ENCODE results near the gene G3BP2.

Gene G3BP2

DNA sequence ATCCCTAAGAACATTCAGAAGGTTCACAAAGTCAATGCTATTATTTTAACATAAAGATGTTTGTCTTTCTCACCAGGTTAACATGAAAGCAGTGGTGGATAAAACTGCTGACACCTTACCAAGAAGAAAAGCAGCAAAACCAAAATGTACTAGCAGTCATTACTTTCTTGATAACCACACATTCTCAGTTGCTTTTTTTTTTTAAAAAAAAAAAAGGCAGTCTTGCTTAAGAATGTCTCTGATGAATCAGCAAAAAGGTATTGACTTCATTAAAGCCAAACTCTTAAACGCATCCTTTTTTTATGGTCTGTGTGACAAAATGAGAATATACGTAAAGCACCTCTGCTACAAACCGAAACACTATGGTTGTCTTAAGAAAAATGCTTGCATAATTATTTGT is 74.8 kb downstream of the G3BP2 start:
- Histone ChIP-seq H3K36me3 (ENCODE audit: insufficient read depth, low read length) (no peaks in the 10 kb centered on the region), H3K9me3 (ENCODE audit: insufficient read depth, low read length, severe bottlenecking) (no peaks in the 10 kb centered on the region), H3K27ac (ENCODE audit: low read length) (no peak overlapping the region), H3K27me3 (ENCODE audit: insufficient read depth, low read length, poor library complexity) (no peaks in the 10 kb centered on the region), H3K4me2 (ENCODE audit: insufficient read depth, low read length) (no peak overlapping the region), H4K20me1 (ENCODE audit: insufficient read depth, low read length) (no peaks in the 10 kb centered on the region), H3K79me2 (ENCODE audit: insufficient read depth, low read length) (no peaks in the 10 kb centered on the region), H3K9ac (ENCODE audit: low read depth, low read length) (no peak overlapping the region), H2AFZ (ENCODE audit: low read depth, low read length) (no peak overlapping the region), H3K4me3 (ENCODE audit: low read depth in 1 of 2, low read length in 2 of 2) (no peak overlapping the region), H3K4me1 (ENCODE audit: insufficient read depth, low read length) (no peaks in the 10 kb centered on the region)
- TF ChIP-seq EZH2 (IDR thresholded peaks at IDR 0.05; ENCODE audit: borderline replicate concordance, low read depth, low read length, severe bottlenecking), result no peak
- TF ChIP-seq, protein P1, sequence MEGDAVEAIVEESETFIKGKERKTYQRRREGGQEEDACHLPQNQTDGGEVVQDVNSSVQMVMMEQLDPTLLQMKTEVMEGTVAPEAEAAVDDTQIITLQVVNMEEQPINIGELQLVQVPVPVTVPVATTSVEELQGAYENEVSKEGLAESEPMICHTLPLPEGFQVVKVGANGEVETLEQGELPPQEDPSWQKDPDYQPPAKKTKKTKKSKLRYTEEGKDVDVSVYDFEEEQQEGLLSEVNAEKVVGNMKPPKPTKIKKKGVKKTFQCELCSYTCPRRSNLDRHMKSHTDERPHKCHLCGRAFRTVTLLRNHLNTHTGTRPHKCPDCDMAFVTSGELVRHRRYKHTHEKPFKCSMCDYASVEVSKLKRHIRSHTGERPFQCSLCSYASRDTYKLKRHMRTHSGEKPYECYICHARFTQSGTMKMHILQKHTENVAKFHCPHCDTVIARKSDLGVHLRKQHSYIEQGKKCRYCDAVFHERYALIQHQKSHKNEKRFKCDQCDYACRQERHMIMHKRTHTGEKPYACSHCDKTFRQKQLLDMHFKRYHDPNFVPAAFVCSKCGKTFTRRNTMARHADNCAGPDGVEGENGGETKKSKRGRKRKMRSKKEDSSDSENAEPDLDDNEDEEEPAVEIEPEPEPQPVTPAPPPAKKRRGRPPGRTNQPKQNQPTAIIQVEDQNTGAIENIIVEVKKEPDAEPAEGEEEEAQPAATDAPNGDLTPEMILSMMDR (IDR thresholded peaks at IDR 0.05; ENCODE audit: borderline replicate concordance, extremely low read depth, low read length, poor library complexity, severe bottlenecking), result no peak
- DNase-seq, result no peak
- ATAC-seq (ENCODE audit: insufficient read depth, low read depth), result no peak

DNA sequence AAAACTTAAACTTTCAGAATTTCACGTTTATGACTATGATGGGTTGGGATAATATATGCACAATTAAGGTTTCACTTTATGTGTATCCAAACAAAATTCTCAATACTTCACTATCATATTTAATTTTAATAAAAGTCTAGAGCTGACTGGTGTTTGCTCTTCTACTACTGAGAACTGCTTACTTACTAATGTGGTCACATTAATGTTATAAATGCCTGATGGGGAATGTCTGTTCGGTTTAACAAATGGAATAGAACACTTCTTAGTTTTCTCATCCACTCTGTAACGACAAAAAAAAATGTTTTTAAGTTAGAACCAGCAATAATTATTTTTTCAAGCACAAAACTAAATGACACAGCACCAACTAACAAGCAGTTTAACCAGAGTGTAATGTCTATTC is 77.2 kb downstream of the G3BP2 start:
- Histone ChIP-seq H3K36me3 (ENCODE audit: insufficient read depth, low read length) (no peaks in the 10 kb centered on the region), H3K4me2 (ENCODE audit: insufficient read depth, low read length) (no peak overlapping the region), H3K27ac (ENCODE audit: low read length) (no peak overlapping the region), H4K20me1 (ENCODE audit: insufficient read depth, low read length) (no peaks in the 10 kb centered on the region), H2AFZ (ENCODE audit: low read depth, low read length) (no peak overlapping the region), H3K79me2 (ENCODE audit: insufficient read depth, low read length) (no peaks in the 10 kb centered on the region), H3K27me3 (ENCODE audit: insufficient read depth, low read length, poor library complexity) (no peaks in the 10 kb centered on the region), H3K4me3 (ENCODE audit: low read depth in 1 of 2, low read length in 2 of 2) (no peak overlapping the region), H3K4me1 (ENCODE audit: insufficient read depth, low read length) (no peaks in the 10 kb centered on the region), H3K9ac (ENCODE audit: low read depth, low read length) (no peak overlapping the region), H3K9me3 (ENCODE audit: insufficient read depth, low read length, severe bottlenecking) (no peaks in the 10 kb centered on the region)
- TF ChIP-seq, protein P1 (IDR thresholded peaks at IDR 0.05; ENCODE audit: borderline replicate concordance, extremely low read depth, low read length, poor library complexity, severe bottlenecking), result no peak
- TF ChIP-seq EZH2 (IDR thresholded peaks at IDR 0.05; ENCODE audit: borderline replicate concordance, low read depth, low read length, severe bottlenecking), result no peak
- DNase-seq (no peak), ATAC-seq (ENCODE audit: insufficient read depth, low read depth) (no peak)

DNA sequence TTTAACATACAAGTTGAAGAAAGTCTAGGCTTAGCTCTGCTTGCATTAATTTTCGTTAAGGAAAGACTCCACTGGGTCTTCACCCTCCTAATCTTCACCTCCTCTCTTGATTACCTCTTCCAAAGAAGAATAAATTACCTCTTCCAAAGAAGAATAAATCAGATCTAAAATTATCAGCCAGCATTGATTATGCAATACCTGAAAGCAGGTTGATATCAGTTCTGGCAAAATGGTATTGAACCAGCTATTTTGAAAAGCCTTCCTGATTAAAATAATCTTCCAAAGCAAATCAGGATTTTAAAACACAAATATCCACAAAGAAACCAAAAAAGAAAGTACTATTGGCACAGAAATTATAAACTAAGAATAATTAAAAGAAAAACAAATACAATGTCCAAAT is 79.8 kb downstream of the G3BP2 start:
- TF ChIP-seq EZH2 (IDR thresholded peaks at IDR 0.05; ENCODE audit: borderline replicate concordance, low read depth, low read length, severe bottlenecking), result no peak
- TF ChIP-seq, protein P1 (IDR thresholded peaks at IDR 0.05; ENCODE audit: borderline replicate concordance, extremely low read depth, low read length, poor library complexity, severe bottlenecking), result no peak
- DNase-seq (no peak), ATAC-seq (ENCODE audit: insufficient read depth, low read depth) (no peak)
- Histone ChIP-seq H2AFZ (ENCODE audit: low read depth, low read length) (no peak overlapping the region), H3K27me3 (ENCODE audit: insufficient read depth, low read length, poor library complexity) (no peaks in the 10 kb centered on the region), H3K4me3 (ENCODE audit: low read depth in 1 of 2, low read length in 2 of 2) (no peak overlapping the region), H3K9me3 (ENCODE audit: insufficient read depth, low read length, severe bottlenecking) (no peaks in the 10 kb centered on the region), H3K4me2 (ENCODE audit: insufficient read depth, low read length) (no peak overlapping the region), H3K9ac (ENCODE audit: low read depth, low read length) (no peak overlapping the region), H3K79me2 (ENCODE audit: insufficient read depth, low read length) (no peaks in the 10 kb centered on the region), H3K27ac (ENCODE audit: low read length) (no peak overlapping the region), H3K36me3 (ENCODE audit: insufficient read depth, low read length) (no peaks in the 10 kb centered on the region), H3K4me1 (ENCODE audit: insufficient read depth, low read length) (no peaks in the 10 kb centered on the region), H4K20me1 (ENCODE audit: insufficient read depth, low read length) (no peaks in the 10 kb centered on the region)

Data from DND-41 (cell line).